EH (cell line): ENCODE data around the gene NDUFV3.
A peak's percentile ranks its signal among the peaks of the same experiment; 100 is the strongest.
"Not testable (repeated sequence)": the region's sequence is repeated elsewhere in the genome, so short reads cannot be mapped to it uniquely, and the experiment has no call there.

Experiments
- DNase-seq: peaks from one replicate; pipeline ENCODE4 v3.0.0-alpha.2; 2015; ENCODE audit warnings: low read depth

NDUFV3 gene

DNA sequence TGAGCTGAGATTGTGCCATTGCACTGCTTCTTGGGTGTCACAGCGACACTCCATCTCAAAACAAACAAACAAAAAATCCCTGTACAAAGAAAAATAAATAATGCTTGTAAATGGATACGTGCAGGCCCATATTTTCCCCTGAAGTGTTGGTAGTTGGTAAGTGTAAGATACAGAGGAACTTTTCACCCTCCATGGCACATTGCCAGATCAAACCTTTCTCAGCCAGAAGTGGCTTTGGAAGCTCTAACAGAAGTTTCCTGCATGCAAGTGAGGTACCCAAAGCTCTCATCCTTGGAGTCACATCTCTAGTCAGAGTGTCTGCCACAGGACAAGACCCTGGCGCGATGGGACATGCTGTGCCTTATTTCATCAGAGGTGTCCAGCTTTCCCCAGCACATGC, 7.3 kb downstream of the NDUFV3 start:
- no peak for DNase-seq

DNA sequence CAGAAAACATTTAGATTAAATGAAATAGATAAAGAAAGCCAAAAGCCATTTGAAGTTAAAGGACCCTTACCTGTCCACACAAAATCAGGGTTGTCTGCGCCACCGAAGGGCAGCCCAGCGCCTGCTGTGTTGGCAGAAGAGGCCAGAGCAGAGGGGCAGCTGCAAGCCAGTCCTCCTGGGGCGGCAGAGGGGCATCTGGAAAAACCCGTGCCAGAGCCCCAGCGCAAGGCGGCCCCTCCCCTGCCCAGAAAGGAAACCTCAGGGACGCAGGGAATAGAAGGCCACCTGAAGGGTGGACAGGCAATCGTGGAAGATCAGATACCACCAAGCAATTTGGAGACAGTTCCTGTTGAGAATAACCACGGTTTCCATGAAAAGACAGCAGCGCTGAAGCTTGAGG, 10.7 kb downstream of the NDUFV3 start:
- no peak for DNase-seq

DNA sequence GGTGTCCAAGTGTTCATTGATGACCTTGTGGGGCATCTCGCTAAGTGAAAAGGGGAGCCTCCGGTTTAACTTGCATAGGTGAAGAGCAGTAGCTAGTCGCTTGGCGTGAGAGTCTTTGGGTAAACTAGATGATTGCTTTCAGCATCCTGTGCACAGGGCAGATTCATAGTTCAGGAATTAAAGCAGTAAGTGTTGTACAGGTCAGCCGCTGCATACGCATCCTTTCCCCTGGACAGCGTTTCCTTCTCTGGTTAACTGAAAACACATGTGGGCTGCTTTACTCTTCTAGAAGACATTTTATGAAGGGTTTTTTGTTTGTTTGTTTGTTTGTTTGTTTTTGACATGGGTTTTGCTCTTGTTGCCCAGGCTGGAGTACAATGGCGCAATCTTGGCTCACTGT, 12.1 kb downstream of the NDUFV3 start:
- peak; percentile 6 for DNase-seq

GRCh38 chr21:42906233-42906632, 13.1 kb downstream of the NDUFV3 start:
- DNase-seq: no peak

DNA sequence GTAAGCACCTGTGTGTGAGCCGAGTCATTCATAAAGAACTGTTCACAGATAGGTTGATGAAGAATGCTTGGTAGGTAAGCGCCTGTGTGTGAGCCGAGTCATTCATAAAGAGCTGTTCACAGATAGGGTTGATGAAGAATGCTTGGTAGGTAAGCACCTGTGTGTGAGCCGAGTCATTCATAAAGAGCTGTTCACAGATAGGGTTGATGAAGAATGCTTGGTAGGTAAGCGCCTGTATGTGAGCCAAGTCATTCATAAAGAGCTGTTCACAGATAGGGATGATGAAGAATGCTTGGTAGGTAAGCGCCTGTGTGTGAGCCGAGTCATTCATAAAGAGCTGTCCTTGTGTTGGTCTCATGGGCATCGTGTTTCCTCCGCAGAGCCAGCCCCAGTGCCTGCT, 15.4 kb downstream of the NDUFV3 start:
- not testable (repeated sequence) for DNase-seq

- not testable (repeated sequence) for DNase-seq
Measured at GRCh38 chr21:42911920-42912319, 18.8 kb downstream of the NDUFV3 start.

GRCh38 chr21:42913476-42913875, 20.4 kb downstream of the NDUFV3 start:
- DNase-seq: peak; percentile 43

DNA sequence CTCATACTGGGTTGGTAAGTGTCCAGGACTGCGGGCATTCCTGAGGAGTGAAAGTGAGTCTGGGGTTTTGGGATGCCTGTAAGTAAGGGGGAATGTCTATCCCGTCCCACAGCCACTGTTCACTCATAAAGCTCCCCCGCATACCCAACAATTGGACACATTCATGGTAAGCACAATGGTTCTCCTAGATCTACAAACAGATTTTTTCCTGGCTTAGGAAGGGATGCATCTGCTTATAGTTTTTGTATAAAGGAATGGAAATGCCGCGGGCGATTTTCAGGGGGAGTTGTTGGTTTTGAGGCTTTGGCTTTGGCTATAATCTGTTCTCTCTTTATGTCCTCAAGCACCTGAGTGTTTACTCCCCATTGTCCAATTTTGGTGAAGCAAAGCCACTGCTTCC, 25.2 kb downstream of the NDUFV3 start:
- no peak for DNase-seq

DNA sequence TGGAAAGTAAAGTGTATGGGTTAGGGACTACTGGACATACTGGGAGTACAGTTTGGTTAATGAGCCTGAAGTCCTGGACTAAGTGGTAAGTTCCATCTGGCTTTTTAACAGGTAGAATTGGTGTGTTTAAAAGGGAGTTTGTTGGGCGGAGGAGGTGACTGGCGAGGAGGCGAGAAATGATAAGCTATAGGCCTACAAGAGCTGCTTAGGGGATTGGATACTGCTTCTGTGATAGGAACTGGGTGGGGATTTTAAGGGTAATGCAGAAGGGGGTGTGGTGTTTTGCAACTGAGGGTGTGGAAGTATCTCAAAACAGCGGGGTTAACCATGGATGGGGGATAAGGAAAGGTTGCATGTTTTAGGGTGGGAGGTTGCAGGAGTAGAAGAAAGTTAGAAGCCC, 28.8 kb downstream of the NDUFV3 start:
- DNase-seq: no peak

DNA sequence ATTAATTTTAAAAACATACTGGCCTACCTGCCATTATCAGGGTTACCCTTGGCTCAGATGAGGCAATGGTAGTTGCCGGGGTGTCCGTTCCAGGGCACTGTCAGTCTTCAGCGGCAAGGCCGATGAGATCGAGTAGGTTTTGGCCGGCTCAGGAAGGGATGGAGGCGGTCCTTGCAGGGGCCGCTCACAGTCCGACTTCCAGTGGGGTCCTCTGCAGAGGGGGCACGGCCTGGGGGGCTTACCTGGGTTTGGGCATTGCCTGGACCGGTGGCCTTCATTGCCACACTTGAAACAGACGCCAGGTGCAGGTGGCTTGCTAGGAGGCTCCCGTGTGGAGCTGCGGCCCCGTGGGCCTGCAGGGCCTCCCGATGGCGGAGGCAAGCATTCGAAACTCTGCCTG, 29.8 kb downstream of the NDUFV3 start:
- DNase-seq: no peak

- peak; percentile 92 for DNase-seq
Measured at GRCh38 chr21:42923553-42924432, 30.7 kb downstream of the NDUFV3 start.

- DNase-seq: no peak
Measured at GRCh38 chr21:42924433-42924751, 31.3 kb downstream of the NDUFV3 start.

- DNase-seq: no peak
Measured at GRCh38 chr21:42925114-42925926, 32.2 kb downstream of the NDUFV3 start, which contains the start of gene ERVH48-1. ERVH48-1 (minus strand) TSS chr21:42925630; CDS start chr21:42919006, 6,624 bp downstream.

GRCh38 chr21:42927474-42928200, 34.5 kb downstream of the NDUFV3 start:
- DNase-seq: not testable (repeated sequence)

DNA sequence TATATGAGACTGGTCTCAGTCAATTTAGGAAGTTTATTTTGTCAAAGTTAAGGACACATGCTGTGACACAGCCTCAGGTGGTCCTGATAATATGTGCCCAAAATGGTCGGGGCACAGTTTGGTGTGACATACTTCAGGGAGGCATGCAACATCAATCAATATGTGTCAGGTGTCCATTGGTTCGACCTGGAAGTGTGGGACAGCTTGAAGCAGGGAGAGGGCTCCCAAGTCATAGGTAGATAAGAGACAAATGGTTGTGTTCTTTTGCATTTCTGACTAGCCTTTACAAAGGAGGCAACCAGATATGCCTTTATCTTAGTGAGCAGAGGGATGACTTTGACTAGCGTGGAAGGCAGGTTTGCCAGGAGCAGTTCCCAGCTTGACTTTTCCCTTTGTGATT, 36.9 kb downstream of the NDUFV3 start:
- DNase-seq: no peak

GRCh38 chr21:42931560-42932235, 38.6 kb downstream of the NDUFV3 start:
- no peak for DNase-seq

GRCh38 chr21:42932378-42933136, 39.4 kb downstream of the NDUFV3 start:
- not testable (repeated sequence) for DNase-seq

DNA sequence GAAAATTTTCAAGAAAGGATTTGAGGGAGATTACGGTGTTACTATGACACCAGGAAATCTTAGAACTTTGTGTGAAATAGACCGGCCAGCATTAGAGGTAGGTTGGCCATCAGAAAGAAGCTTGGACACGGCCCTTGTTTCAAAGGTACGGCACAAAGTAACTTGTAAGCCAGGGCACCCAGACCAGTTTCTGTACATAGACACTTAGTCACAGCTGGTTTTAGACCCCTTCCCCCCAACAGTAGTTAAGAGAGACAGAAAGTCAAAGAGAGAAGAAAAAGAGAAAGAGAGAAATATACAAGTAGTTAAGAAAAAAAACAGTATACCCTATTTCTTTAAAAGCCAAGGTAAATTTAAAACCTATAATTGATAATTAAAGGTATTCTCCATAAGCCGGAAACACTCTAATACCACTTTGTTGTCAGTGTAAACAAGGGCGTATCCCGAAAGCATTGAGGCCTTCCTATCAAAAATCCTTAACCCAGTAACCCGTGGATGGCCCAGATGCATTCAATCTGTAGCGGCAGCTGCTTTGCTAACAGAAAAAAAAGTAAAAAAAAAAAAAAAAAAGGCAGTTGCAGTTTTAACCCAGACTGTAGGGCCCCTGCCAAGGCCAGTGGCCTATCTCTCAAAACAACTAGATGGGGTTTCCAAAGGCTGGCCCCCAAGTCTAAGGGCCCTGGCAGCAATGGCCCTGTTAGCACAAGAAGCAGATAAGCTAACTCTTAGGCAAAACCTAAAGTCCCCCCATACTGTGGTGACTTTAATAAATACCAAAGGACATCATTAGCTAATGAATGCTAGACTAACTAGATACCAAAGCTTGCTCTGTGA, 40.2 kb downstream of the NDUFV3 start:
- not testable (repeated sequence) for DNase-seq

GRCh38 chr21:42933973-42934372, 40.9 kb downstream of the NDUFV3 start:
- not testable (repeated sequence) for DNase-seq

DNA sequence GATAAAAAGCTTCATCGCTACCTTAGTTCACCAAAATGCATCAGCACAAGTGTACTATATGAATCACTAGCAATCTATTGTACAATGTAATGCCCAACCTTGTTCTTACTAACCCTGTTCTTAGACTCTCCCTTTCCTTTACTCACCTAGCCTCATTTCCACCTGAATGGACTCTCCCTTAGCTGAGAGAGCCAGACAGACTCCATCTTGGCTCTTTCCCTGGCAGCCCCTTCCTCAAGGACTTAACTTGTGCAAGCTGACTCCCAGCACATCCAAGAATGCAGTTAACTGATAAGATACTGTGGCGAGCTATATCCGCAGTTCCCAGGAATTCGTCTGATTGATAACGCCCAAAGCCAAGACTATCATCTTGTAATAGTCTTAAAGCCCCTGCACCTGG, 43.3 kb downstream of the NDUFV3 start:
- not testable (repeated sequence) for DNase-seq
